T47D (cell line): ENCODE results near the gene ZNF594.
"Not testable (repeated sequence)": the region's sequence is repeated elsewhere in the genome, so short reads cannot be mapped to it uniquely, and the experiment has no call there.

Source experiments
- DNase-seq, 2 experiments: peaks; one replicate each; pipeline versions ENCODE4 v3.0.0 to v3.0.0-alpha.2; 2011 to 2012; ENCODE audit warnings: low read depth in 1 of 2, low spot score in 1 of 2
- JUND ChIP-seq: IDR thresholded peaks from 2 replicates; pipeline ENCODE4 v1.6.1; 2012; ENCODE audit warnings: low read depth
- in situ Hi-C: cut with HindIII; loops from 2 replicates; pipeline ENCODE4 v1.10.0; 2016; ENCODE audit warnings: low sequenced_read_pairs, low pct_unique_long_range_greater_than_20kb

ZNF594 gene

DNA sequence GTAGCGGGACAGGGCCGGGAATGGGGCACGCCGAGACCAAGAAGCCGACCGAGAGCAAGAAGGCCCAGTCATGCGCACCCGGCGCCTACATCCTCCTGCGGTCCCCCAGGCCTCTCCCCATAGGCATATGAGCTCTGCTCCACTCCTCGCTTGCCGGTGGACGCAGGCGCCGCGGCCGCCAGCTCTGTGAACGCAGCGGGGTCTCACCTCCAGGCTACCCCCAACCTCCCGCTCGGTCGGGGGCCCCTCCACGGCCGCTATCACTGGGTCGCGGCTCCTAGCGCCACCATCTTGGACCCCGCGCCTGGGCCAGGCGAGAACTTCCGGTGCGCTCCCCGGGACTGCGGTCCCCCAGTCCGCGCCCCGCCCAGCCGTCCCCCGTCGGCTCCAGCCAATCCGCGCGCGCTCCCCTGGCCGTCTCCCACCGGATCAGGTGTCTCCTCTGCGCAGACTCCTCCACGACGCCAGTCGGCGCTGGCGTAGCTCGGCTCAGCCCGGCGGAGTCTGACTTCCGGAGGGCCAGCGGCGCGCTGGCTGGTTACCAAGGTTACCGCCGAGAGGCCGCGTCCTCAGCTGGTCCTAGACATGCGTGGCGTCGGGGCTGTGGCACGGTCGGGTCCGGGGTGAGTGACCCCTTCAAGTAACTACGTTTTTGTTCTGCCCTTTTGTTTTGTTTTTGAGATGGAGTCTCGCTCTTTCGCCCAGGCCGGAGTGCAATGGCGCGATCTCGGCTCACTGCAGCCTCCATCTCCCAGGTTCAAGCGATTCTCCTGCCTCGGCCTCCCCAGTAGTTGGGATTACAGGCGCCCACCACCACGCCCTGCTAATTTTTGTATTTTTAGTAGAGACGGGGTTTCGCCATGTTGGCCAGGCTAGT is at the start of gene ZNF594:
Gene ZNF594 (minus strand): TSS at position 328 of the 877 bp plus-strand sequence. CDS start 7,612 bp downstream, outside the sequence.
- peak; percentile 84 to 96 for DNase-seq
- TF ChIP-seq JUND, result no peak
- in situ Hi-C loops, result no loop called here

DNA sequence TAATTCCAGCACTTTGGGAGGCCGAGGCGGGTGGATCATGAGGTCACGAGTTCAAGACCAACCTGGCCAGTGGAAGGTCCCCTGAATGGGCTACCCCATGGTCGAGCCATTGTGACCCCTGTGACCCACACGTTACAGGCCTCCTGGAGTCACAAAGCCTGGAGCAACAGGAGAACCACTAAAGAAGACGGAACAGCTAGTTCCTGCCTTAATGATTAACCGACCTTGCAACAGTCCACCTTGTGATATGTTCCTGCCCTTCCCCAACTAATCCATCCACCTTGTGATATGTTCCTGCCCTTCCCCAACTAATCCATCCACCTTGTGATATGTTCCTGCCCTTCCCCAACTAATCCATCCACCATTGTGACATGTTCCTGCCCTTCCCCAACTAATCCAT is 48.1 kb upstream of the ZNF594 start:
- in situ Hi-C loops, DNase-seq: not testable (repeated sequence)

DNA sequence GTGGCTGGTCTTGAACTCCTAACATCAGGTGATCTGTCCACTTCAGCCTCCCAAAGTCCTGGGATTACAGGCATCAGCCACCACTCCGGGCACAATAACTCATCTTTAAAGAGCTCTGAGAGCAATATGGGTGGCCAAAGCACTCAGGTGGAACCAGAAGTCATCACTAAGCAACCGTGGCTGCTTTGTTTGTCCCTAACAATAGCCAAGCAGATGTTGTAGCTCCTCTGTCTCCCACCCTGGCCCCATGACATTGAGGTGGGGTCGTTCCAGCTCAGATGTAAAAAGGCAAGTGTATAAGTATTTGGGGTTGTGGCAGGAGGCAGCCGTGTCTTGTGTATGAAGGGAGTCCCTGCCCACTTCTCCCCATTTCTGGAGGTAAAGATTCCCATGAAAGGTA is 46.7 kb upstream of the ZNF594 start:
- DNase-seq, result no peak
- no peak for TF ChIP-seq JUND
- in situ Hi-C loops, result no loop called here

DNA sequence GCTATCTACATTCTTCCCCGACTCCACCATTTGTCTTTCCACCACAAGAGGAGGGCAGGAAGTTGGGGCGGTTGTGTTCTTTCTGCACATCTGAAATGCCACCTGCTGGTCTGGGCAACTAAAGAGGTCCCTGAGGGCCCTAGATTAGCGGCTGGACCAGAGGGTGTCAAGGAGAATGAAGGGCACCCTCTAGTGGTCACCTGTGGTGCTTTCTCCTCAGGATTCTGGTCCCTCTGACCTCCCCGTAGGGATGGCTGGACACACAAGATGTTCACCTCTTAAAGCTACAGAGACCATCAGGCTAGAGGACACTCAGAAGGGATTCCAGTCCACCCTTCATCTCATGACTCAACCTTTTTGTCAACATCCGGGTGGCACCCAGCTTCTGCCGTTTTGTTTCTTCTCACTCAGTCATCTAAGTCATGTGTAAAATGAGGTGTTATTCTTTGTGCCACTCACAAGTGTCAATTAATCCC is 45.9 kb upstream of the ZNF594 start:
- in situ Hi-C loops, result no loop called here
- TF ChIP-seq JUND, result no peak
- peak; percentile 17 to 94 for DNase-seq

DNA sequence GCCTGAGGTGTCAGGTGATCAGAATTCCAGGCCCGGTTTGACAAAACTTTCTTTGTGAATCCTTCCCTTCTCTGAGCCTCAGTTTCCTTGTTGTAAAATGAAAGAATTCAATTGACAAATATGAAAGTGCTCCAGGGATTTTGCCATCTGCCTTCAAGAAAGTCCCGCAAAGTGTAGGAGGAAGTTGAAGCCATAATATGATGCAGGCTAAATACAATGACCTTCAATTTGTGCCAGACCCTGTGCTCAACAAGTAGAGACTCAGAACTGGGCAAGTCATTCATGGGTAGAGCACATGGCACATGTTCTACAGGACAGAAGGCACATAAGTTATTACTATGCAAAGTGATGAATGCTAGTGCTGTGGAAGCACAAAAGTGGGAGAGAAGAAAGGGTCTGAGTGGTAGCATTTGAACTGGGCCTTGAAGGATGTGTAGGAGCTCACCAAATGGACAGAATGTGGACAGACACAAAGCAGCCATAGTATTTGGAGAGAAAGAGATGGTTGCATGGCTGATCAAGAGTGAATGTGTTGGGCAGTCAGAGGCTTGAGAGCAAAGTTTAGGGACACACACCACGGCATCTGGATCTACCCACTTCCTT is 45.4 kb upstream of the ZNF594 start:
- DNase-seq, result no peak
- in situ Hi-C loops, result no loop called here
- TF ChIP-seq JUND, result no peak

DNA sequence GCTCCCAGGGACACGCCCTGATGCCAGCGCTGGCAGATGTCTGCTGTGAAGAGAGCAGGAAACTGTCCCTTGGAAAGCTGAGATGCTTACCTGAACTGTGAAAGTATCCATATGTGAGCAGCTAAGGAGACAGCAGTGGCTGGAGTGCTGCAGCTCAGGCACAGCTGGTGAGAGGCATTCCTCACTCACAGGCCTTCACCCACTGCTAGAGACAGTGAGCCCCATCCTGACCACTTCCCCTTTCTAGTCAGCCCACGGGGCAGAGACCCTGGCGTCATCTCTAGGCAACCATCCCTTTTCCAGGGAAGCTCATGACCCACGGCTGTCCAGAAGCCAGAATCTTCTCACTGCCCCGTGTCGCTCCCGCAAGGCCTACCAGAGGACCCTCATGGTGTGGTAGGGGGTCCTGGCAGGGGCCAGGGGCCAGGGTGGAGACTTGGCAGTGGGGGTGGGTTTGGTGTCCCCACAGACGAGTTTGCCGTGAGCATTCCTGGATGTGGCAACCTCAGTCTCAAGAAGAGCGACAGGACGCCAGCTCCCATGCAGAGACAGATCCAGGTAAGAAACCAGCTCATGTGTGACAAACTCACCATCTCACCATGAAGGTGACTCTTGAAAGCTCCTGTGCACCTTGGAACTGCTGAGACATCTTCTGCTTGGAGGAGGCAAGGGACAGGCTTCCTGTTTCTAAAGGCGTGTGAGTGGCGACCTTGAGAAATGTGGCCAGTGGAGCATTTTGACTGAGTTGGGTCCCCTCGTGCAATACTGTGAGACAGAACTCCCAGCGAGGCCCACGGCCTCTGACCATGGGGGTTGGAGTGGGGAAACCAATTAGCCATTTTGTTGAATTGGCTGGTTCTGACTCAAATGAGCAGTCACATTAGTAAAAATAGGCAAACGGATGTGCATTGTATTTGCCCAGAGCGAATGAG is 43.2 kb upstream of the ZNF594 start, which contains the start of gene SCIMP:
Gene SCIMP (minus strand): TSS at position 216 of the 932 bp plus-strand sequence. CDS start 105 bp downstream, at position 111.
- no peak for TF ChIP-seq JUND
- DNase-seq, result no peak
- in situ Hi-C loops, result no loop called here

DNA sequence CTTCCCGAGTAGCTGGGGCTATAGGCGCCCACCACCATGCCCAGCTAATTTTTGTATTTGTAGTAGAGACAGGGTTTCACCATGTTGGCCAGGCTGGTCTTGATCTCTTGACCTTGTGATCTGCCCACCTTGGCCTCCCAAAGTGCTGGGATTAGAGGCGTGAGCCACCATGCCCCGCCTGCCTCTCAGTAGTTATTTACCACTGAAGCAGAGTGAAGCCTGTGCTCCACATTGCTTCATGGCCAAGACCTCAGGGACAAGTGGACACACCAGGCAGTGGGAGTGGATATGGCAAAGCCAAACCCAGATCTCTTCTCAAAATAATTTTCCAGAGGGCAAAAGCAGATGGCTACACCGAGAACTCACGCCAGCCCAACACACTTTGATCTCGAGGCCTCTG is 41.8 kb upstream of the ZNF594 start:
- DNase-seq, in situ Hi-C loops: not testable (repeated sequence)

DNA sequence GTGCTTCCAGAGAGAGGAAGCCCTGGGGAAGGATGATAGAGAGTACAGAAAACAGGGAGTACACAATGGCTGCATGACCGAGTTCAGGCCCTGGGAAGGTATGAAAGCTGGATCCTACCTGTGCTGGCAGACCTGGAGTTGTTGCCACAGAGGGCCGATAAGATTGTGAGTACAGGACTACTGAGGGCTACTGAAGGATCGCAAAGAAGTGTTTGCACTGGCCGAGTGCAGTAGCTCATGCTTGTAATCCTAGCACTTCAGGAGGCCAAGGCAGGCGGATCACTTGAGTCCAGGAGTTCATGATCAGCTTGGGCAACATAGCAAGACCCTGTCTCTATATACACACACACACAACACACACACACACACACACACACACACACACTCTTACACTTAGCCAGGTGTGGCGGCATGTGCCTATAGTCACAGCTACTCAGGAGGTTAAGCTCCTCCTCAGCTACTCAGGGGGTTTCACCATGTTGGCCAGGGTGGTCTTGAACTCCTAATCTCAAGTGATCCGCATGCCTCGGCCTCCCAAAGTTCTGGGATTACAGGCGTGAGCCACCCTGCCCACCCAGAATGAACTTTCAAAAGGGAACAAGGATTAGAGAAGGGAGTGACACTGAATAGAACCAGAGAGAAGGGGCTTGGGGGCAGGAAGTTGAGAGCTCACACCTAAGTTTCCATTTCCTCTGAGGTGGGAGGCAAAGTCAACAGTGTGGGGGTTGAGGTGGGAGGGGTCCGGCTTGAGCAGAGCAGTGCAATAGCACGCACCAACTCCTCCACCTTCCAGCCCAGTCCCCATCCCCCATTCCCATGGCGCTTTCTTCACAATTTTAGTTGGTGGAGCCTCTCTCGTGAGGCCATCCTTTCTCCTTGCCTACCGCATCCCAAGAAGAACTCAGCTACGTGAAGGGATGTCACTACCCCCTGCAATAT is 35.5 kb upstream of the ZNF594 start:
- in situ Hi-C loops, result no loop called here

DNA sequence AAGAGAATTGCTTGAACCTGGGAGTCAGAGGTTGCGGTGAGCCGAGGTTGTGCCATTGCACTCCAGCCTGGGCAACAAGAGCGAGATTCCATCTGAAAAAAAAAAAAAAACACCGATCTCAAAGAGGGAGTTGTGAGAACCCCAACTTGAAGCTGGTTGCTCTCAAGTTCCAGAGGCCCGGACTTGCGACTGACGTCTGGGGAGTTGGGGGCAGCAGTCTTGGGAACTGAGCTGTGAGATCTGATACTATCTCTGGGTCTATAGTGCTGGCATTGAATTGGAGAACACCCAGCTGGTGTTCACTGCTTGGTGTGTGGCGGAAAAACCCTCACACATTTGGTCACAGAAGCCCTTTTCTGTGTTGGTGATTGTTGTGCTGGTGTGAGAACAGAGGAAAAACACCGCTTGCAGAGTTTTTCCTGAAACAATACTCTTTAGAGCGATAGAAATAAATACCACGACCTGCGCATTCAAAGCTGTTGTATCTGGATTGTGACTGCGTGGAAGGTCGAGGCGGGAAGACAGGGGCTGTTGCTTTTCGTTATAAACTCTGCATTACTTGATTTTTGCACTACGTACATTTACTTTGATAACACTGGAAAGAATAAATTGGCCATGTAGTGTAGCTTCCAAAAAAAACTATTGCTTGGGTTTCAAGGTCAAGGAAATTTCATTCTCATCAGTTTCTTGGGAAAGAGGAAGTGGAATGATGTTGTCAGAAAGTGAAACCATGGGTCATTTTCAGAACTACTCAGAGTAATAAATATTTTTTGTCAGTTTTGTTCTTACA is 34.2 kb upstream of the ZNF594 start:
- in situ Hi-C loops, result no loop called here
- TF ChIP-seq JUND, result no peak
- no peak for DNase-seq

More for the DNA sequence above, 35.5 kb upstream of the ZNF594 start:
- no peak for DNase-seq
- no peak for TF ChIP-seq JUND

DNA sequence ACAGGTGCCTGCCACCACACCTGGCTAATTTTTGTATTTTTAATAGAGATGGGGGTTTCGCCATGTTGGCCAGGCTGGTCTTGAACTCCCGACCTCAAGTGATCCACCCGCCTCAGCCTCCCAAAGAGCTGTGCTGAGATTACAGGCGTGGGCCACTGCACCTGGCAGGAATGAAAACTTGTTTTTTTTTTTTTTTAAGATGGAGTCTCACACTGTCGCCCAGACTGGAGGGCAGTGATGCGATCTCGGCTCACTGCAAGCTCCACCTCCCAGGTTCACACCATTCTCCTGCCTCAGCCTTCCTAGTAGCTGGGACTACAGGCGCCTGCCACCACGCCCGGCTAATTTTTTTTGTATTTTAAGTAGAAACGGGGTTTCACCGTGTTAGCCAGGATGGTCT is 30.2 kb upstream of the ZNF594 start:
- in situ Hi-C loops, DNase-seq: not testable (repeated sequence)

DNA sequence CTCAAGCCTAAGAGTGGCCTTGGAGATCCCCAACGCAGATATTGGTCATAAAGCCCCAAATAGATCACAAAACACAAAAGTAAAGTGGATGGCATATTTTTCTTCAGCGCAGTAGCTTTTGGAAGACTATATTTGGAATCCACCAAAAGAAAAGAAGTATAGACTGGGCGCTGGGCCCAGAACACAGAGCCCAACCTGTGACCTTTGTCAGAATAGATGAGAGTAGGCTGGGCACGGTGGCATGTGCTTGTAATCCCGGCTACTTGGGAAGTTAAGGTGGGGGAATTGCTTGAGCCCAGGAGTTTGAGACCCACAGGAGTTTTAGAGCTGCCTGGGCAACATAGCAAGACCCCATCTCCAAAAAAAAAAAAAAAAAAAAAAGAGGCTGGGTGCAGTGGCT is 28.4 kb upstream of the ZNF594 start:
- no peak for DNase-seq
- no peak for TF ChIP-seq JUND
- in situ Hi-C loops, result no loop called here
